K562 (cell line): ENCODE data around the gene ATP5F1D. TPM values are rescaled to one million over a fixed set of nuclear protein-coding genes. Genes with fewer than 3 reads are reported as not detected.
A peak's percentile ranks its signal among the peaks of the same experiment; 100 is the strongest.

Source experiments
- ARID4B ChIP-seq: sonication (generic); formaldehyde crosslinking; IDR thresholded peaks from 2 replicates; pipeline ENCODE4 v1.8.0; 2022; ENCODE audit warnings: mild to moderate bottlenecking, missing genetic modification reagents
- ATF2 ChIP-seq: sonication (generic); formaldehyde crosslinking; IDR thresholded peaks from 2 replicates; pipeline ENCODE4 v1.8.1; 2022; ENCODE audit warnings: missing genetic modification reagents
- BCOR ChIP-seq: fragments of 450-650 bp; IDR thresholded peaks from 2 replicates; pipeline ENCODE4 v1.6.1; 2016
- CBX1 ChIP-seq: sonication (generic); IDR thresholded peaks from 2 replicates; pipeline ENCODE4 v1.6.1; 2016; ENCODE audit warnings: antibody characterized with exemption, low read depth, mild to moderate bottlenecking
- GTF2A2 ChIP-seq: IDR thresholded peaks from 2 replicates; pipeline ENCODE4 v1.6.1; 2016; ENCODE audit warnings: mild to moderate bottlenecking, missing genetic modification characterization, missing compliant biosample characterization
- HMGN3 ChIP-seq: IDR thresholded peaks from 2 replicates; pipeline ENCODE4 v1.6.1; 2011; ENCODE audit warnings: borderline replicate concordance, low read depth, mild to moderate bottlenecking, mixed read lengths, low read length; ENCODE audit not compliant: insufficient read length; ENCODE audit errors: extremely low read depth
- MBD2 ChIP-seq: sonication (generic); IDR thresholded peaks from 2 replicates; pipeline ENCODE4 v1.6.1; 2016; ENCODE audit warnings: low read depth, borderline replicate concordance
- NCOA4 ChIP-seq: fragments of 450-650 bp; IDR thresholded peaks from 2 replicates; pipeline ENCODE4 v1.6.1; 2018; ENCODE audit warnings: mild to moderate bottlenecking; ENCODE audit not compliant: partially characterized antibody
- PHF21A ChIP-seq: fragments of 450-650 bp; IDR thresholded peaks from 2 replicates; pipeline ENCODE4 v1.6.1; 2017; ENCODE audit warnings: low read depth, borderline replicate concordance
- PKNOX1 ChIP-seq: fragments of 450-650 bp; IDR thresholded peaks from 2 replicates; pipeline ENCODE4 v1.6.1; 2016
- POU5F1 ChIP-seq: fragments of 150-350 bp; IDR thresholded peaks from 2 replicates; pipeline ENCODE4 v1.6.1; 2014; ENCODE audit warnings: borderline replicate concordance, low read length, low read depth, mild to moderate bottlenecking; ENCODE audit not compliant: partially characterized antibody
- SNAPC5 ChIP-seq: fragments of 250-450 bp; sonication (Bioruptor Pico); IDR thresholded peaks from 2 replicates; pipeline ENCODE4 v1.8.0; 2021; ENCODE audit warnings: moderate library complexity, mild to moderate bottlenecking, inconsistent platforms
- SREBF2 ChIP-seq: sonication (generic); formaldehyde crosslinking; IDR thresholded peaks from 2 replicates; pipeline ENCODE4 v1.4.0; 2020; ENCODE audit warnings: mild to moderate bottlenecking, missing genetic modification reagents
- TEAD2 ChIP-seq: fragments of 450-650 bp; IDR thresholded peaks from 2 replicates; pipeline ENCODE4 v1.6.1; 2016; ENCODE audit warnings: missing genetic modification characterization, control low read depth, missing compliant biosample characterization
- TFE3 ChIP-seq: fragments of 450-650 bp; formaldehyde crosslinking; IDR thresholded peaks from 2 replicates; pipeline ENCODE4 v1.4.0; 2020; ENCODE audit warnings: mild to moderate bottlenecking, mixed read lengths
- THRB ChIP-seq: fragments of 450-650 bp; formaldehyde crosslinking; conservative IDR thresholded peaks from 2 replicates; pipeline ENCODE4 v1.4.0; 2022; ENCODE audit warnings: mild to moderate bottlenecking, missing genetic modification characterization
- ZC3H4 ChIP-seq: sonication (generic); formaldehyde crosslinking; IDR thresholded peaks from 2 replicates; pipeline ENCODE4 v1.9.0; 2021; ENCODE audit warnings: missing genetic modification reagents, borderline replicate concordance
- ZC3H8 ChIP-seq: fragments of 450-650 bp; IDR thresholded peaks from 2 replicates; pipeline ENCODE4 v1.6.1; 2017
- ZNF174 ChIP-seq: fragments of 250-450 bp; sonication (Bioruptor Pico); IDR thresholded peaks from 2 replicates; pipeline ENCODE4 v1.4.0; 2020; ENCODE audit warnings: mild to moderate bottlenecking
- ZNF507 ChIP-seq: conservative IDR thresholded peaks from 2 replicates; pipeline ENCODE4 v1.6.1; 2017; ENCODE audit warnings: missing genetic modification characterization, missing compliant biosample characterization
- polyA plus RNA-seq, 8 experiments: library from polyadenylated mRNA; depleted of rRNA in 4 of 8; stranded (reverse) in 5 of 8; unstranded in 3 of 8; fragments of >200 nt; fragmentation: Nextera tagmentation in 2 of 8; fragmentation: Illumina TruSeq in 1 of 8; extraction: Ambion mirVana in 2 of 8; extraction: Trizol in 1 of 8; gene quantifications; 2 replicates each; pipeline versions ENCODE4 v1.2.1 to v1.2.3, GENCODE V29; 2011 to 2014; ENCODE audit warnings: inconsistent platforms in 1 of 8, missing spikeins in 1 of 8
- total RNA-seq, 7 experiments: library from RNA; depleted of rRNA in 6 of 7; stranded (reverse); fragments of >200 nt in 6 of 7; fragmentation: Illumina TruSeq in 2 of 7; extraction: Trizol in 2 of 7; gene quantifications; 2 replicates each; pipeline versions ENCODE4 v1.2.1 to v1.2.3, GENCODE V29; 2011 to 2021; ENCODE audit warnings: low replicate concordance in 1 of 7

Gene ATP5F1D
- total and polyA plus RNA-seq, 9 of the 15 experiments (the other 6 are each of a cell fraction or from before 2014, with no cell fraction given), result 3.9 to 409 (median 36.8) TPM

DNA sequence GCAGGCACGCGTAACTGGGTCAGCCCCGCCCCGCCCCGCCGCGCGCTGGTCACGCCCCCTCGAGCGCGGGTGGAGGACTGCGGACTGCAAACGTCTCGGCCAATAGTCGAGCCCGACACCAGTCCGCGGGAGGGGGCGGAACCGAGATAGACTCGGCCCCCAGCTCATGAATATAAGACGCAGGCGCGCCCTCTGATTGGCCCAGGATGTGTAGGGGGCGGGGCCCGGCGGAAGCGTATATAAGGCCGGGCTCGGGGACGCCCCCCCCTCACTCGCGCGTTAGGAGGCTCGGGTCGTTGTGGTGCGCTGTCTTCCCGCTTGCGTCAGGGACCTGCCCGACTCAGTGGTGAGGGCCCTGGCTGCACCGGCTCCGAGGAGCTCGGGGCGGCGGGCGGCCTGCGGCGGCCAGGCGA lies 27.5 kb downstream of the ATP5F1D start, which contains the start of gene CIRBP (continued):
- TF ChIP-seq ATF2 (CRISPR knock-in tag), result no peak
- peak; percentile 91; the same call in 1 of the 2 replicates for TF ChIP-seq CBX1
- no peak for TF ChIP-seq SREBF2 (CRISPR knock-in tag)
- no peak for TF ChIP-seq NCOA4
- TF ChIP-seq ZC3H4 (CRISPR knock-in tag), result no peak
- TF ChIP-seq PHF21A, result no peak
- no peak for TF ChIP-seq ZNF174 (CRISPR knock-in tag)
- TF ChIP-seq ARID4B (CRISPR knock-in tag), result no peak
- TF ChIP-seq ZNF507 (tag), result no peak
- no peak for TF ChIP-seq PKNOX1
- TF ChIP-seq GTF2A2, result peak; percentile 98
- no peak for TF ChIP-seq THRB (CRISPR knock-in tag)
- no peak for TF ChIP-seq TFE3
- no peak for TF ChIP-seq HMGN3
- TF ChIP-seq MBD2, result peak; percentile 86; the same call in 1 of the 2 replicates
- TF ChIP-seq SNAPC5 (CRISPR knock-in tag), result no peak
- TF ChIP-seq POU5F1, result no peak
- no peak for TF ChIP-seq BCOR
- TF ChIP-seq ZC3H8, result no peak
- no peak for TF ChIP-seq TEAD2 (tag)
